ENCODE data around the gene IL18. TPM values are rescaled to one million over a fixed set of nuclear protein-coding genes. Genes with fewer than 3 reads are reported as not detected.
"Not testable (repeated sequence)": the region's sequence is repeated elsewhere in the genome, so short reads cannot be mapped to it uniquely, and the experiment has no call there.

IL18 gene
- total RNA-seq, 1 experiment from 2014 or later, result 0.31 TPM

DNA sequence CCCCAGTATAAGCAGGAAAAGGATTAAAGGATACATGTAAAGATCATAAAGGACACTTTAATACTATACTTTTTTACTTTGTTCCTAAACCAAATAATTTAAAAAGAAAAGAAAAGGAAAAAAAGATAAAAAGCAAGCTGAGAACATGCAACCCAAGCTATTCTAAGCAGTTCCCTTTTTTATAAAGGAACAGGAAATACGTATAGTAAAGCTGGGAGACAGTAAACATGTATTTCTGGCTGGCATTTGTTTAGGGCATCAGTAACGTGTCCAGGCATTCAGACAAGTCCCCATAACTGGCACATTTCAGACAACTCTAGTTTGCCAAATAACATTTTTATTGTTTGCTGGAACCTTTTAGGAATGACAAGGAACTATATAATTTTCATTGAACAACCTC is 36.4 kb upstream of the IL18 start:
- H3K4me2 ChIP-seq (ENCODE audit: insufficient read depth, insufficient read length, low read length), result no peak overlapping the region
- no peaks in the 10 kb centered on the region for H3K27me3 ChIP-seq (ENCODE audit: insufficient read depth, low read length)
- no peak overlapping the region for H4K8ac ChIP-seq (replicated peaks; ENCODE audit: insufficient read length, low read depth, low read length)
- no peak overlapping the region for H3K4ac ChIP-seq (ENCODE audit: low read depth, low read length)
- Mint-ChIP-seq H3K27ac (no peak overlapping the region), H3K36me3 (ENCODE audit: insufficient read depth in 1 of 3, low read depth in 3 of 3) (no peaks in the 10 kb centered on the region), H3K4me1 (no peaks in the 10 kb centered on the region), H3K9me3 (no peaks in the 10 kb centered on the region; a peak in 2 of 5 replicates), H3K27me3 (ENCODE audit: low read depth) (peaks cover 17% of the 10 kb centered on the region), H3K4me3 (no peak overlapping the region)
- no peak overlapping the region for H3K23ac ChIP-seq (ENCODE audit: insufficient read length, low read depth, low read length)
- H2AFZ ChIP-seq (ENCODE audit: low read length), result no peak overlapping the region
- no peaks in the 10 kb centered on the region for H4K20me1 ChIP-seq (ENCODE audit: control insufficient read depth, insufficient read depth, insufficient read length)
- no peak overlapping the region for H3K14ac ChIP-seq (ENCODE audit: insufficient read depth, low read length)
- H3K79me2 ChIP-seq (ENCODE audit: insufficient read depth, low read length), result no peaks in the 10 kb centered on the region
- H2BK120ac ChIP-seq (ENCODE audit: low read depth, low read length, poor library complexity, severe bottlenecking), result no peak overlapping the region
- H3T11ph ChIP-seq (ENCODE audit: low read length), result no peak overlapping the region
- DNase-seq, result no peak
- H3K27ac ChIP-seq (ENCODE audit: insufficient read length, low read depth, low read length), result no peak overlapping the region
- no peak overlapping the region for H3K56ac ChIP-seq (ENCODE audit: insufficient read length, low read depth, low read length)
- no peak overlapping the region for H2BK20ac ChIP-seq (ENCODE audit: low read depth, low read length, poor library complexity, severe bottlenecking)
- no peak overlapping the region for H2BK12ac ChIP-seq (ENCODE audit: insufficient read length, low read depth, low read length)
- H4K91ac ChIP-seq (ENCODE audit: insufficient read length, low read depth, low read length), result no peak overlapping the region
- H3K9ac ChIP-seq (ENCODE audit: extremely low read depth, insufficient read length, low read length), result no peak overlapping the region
- H2BK5ac ChIP-seq (ENCODE audit: insufficient read length, low read length), result no peak overlapping the region
- H3K23me2 ChIP-seq (ENCODE audit: insufficient read length, low read depth, low read length, poor library complexity, severe bottlenecking), result no peaks in the 10 kb centered on the region
- no CpG with 5 or more reads among the region's 2 CpGs for WGBS (ENCODE audit: extremely low coverage, insufficient read length, low lambda C conversion rate)
- H3K18ac ChIP-seq (ENCODE audit: insufficient read length, low read depth, low read length), result no peak overlapping the region
- no peak overlapping the region for H2AK5ac ChIP-seq (ENCODE audit: insufficient read length, low read length)
- no peak overlapping the region for H4K5ac ChIP-seq (ENCODE audit: insufficient read length, low read depth, low read length)
- no peaks in the 10 kb centered on the region for H3K79me1 ChIP-seq (ENCODE audit: insufficient read depth, low read depth, low read length, poor library complexity, severe bottlenecking)
- no peaks in the 10 kb centered on the region for H3K9me3 ChIP-seq (ENCODE audit: control insufficient read depth, low read depth, low read length)
- H3K4me1 ChIP-seq (ENCODE audit: insufficient read depth, low read length), result no peaks in the 10 kb centered on the region
- no peak overlapping the region for H2BK15ac ChIP-seq (ENCODE audit: low read depth, low read length)
- TF ChIP-seq, protein P1, sequence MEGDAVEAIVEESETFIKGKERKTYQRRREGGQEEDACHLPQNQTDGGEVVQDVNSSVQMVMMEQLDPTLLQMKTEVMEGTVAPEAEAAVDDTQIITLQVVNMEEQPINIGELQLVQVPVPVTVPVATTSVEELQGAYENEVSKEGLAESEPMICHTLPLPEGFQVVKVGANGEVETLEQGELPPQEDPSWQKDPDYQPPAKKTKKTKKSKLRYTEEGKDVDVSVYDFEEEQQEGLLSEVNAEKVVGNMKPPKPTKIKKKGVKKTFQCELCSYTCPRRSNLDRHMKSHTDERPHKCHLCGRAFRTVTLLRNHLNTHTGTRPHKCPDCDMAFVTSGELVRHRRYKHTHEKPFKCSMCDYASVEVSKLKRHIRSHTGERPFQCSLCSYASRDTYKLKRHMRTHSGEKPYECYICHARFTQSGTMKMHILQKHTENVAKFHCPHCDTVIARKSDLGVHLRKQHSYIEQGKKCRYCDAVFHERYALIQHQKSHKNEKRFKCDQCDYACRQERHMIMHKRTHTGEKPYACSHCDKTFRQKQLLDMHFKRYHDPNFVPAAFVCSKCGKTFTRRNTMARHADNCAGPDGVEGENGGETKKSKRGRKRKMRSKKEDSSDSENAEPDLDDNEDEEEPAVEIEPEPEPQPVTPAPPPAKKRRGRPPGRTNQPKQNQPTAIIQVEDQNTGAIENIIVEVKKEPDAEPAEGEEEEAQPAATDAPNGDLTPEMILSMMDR (conservative IDR thresholded peaks at IDR 0.05), result no peak

DNA sequence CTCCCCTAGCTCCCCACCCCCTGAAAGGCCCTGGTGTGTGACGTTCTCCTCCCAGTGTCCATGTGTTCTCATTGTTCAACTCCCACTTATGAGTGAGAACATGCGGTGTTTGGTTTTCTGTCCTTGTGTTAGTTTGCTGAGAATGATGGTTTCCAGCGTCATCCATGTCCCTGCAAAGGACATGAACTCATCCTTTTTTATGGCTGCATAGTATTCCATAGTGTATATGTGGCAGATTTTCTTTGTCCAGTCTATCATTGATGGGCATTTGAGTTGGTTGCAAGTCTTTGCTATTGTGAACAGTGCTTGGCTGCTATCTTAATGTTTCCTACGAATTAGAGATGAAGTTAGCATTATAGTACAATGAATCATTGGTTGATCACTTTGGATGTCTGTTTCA is 35.2 kb upstream of the IL18 start:
- H3K23me2 ChIP-seq (ENCODE audit: insufficient read length, low read depth, low read length, poor library complexity, severe bottlenecking); H3K9me3 ChIP-seq (ENCODE audit: control insufficient read depth, low read depth, low read length); H3K23ac ChIP-seq (ENCODE audit: insufficient read length, low read depth, low read length); H3T11ph ChIP-seq (ENCODE audit: low read length); H2AFZ ChIP-seq (ENCODE audit: low read length); DNase-seq; H3K4ac ChIP-seq (ENCODE audit: low read depth, low read length); H2BK12ac ChIP-seq (ENCODE audit: insufficient read length, low read depth, low read length); H2AK5ac ChIP-seq (ENCODE audit: insufficient read length, low read length); H4K8ac ChIP-seq (replicated peaks; ENCODE audit: insufficient read length, low read depth, low read length); H3K18ac ChIP-seq (ENCODE audit: insufficient read length, low read depth, low read length); H3K56ac ChIP-seq (ENCODE audit: insufficient read length, low read depth, low read length); H2BK20ac ChIP-seq (ENCODE audit: low read depth, low read length, poor library complexity, severe bottlenecking); H3K27me3 ChIP-seq (ENCODE audit: insufficient read depth, low read length); H3K27ac Mint-ChIP-seq; H2BK15ac ChIP-seq (ENCODE audit: low read depth, low read length); H3K4me3 Mint-ChIP-seq; H3K9ac ChIP-seq (ENCODE audit: extremely low read depth, insufficient read length, low read length); H2BK120ac ChIP-seq (ENCODE audit: low read depth, low read length, poor library complexity, severe bottlenecking); H3K79me2 ChIP-seq (ENCODE audit: insufficient read depth, low read length); H3K36me3 Mint-ChIP-seq (ENCODE audit: insufficient read depth in 1 of 3, low read depth in 3 of 3); H3K9me3 Mint-ChIP-seq; H2BK5ac ChIP-seq (ENCODE audit: insufficient read length, low read length); H4K20me1 ChIP-seq (ENCODE audit: control insufficient read depth, insufficient read depth, insufficient read length); H3K4me1 ChIP-seq (ENCODE audit: insufficient read depth, low read length); H3K4me1 Mint-ChIP-seq; H3K14ac ChIP-seq (ENCODE audit: insufficient read depth, low read length); H4K91ac ChIP-seq (ENCODE audit: insufficient read length, low read depth, low read length); H3K27ac ChIP-seq (ENCODE audit: insufficient read length, low read depth, low read length); H4K5ac ChIP-seq (ENCODE audit: insufficient read length, low read depth, low read length); H3K79me1 ChIP-seq (ENCODE audit: insufficient read depth, low read depth, low read length, poor library complexity, severe bottlenecking); H3K4me2 ChIP-seq (ENCODE audit: insufficient read depth, insufficient read length, low read length): not testable (repeated sequence)
- WGBS (ENCODE audit: extremely low coverage, insufficient read length, low lambda C conversion rate), result no CpG with 5 or more reads among the region's 4 CpGs
- peaks cover 17% of the 10 kb centered on the region for H3K27me3 Mint-ChIP-seq (ENCODE audit: low read depth)

Data from H9 (cell line).